Vagina (tissue), 2 donors: ENCODE measurements around the gene RALA.

Experiments used
- POLR2A ChIP-seq, 2 donors: fragments of 450-650 bp; IDR thresholded peaks; one replicate each; pipeline ENCODE4 v1.6.1; 2017; ENCODE audit warnings: antibody characterized with exemption in 2 of 2, mild to moderate bottlenecking in 2 of 2, moderate library complexity in 2 of 2
- TF ChIP-seq, protein P1 (sequence below), 3 experiments: fragments of 450-650 bp in 2 of 3; fragments of 200-600 bp in 1 of 3; sonication (generic) in 1 of 3; IDR thresholded peaks; one replicate each; pipeline ENCODE4 v1.5.1; 2017 to 2019; ENCODE audit warnings: antibody characterized with exemption in 3 of 3, mild to moderate bottlenecking in 2 of 3, moderate library complexity in 2 of 3

DNA sequence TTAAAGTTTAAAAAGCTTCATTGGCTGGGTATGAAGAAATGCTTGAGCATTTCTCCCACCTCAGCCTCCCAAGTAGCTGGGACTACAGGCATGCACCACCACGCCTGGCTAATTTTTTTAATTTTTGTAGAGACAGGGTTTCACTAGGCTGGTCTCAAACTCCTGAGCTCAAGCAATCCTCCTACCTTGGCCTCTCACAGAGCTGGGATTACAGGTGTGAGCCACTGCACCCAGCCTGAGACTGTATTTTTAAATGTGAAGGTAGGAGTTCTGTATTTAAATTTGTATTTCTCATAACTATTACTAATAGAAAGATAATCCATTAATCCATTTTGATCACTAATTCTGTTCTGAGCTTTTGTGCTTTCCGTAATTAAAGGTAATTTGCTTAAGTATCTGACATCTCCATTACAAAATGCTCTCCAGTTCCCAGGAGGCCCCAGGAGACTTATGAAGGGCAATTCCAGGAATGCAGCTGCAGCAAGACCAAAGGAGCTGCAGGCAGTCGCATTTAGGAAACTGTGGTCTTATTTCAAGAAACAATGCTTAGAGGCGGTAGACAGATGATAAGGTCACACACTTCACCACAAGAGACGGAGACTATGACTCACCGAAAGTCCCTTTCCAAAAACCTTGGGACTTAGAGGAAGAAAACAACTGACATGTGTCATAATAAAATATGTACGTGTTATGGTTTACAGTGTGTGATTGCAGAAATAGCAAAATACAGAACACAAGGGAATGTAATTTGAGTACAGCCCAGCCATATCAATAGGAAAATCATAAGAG lies 33.9 kb upstream of the RALA start:
- TF ChIP-seq, protein P1, sequence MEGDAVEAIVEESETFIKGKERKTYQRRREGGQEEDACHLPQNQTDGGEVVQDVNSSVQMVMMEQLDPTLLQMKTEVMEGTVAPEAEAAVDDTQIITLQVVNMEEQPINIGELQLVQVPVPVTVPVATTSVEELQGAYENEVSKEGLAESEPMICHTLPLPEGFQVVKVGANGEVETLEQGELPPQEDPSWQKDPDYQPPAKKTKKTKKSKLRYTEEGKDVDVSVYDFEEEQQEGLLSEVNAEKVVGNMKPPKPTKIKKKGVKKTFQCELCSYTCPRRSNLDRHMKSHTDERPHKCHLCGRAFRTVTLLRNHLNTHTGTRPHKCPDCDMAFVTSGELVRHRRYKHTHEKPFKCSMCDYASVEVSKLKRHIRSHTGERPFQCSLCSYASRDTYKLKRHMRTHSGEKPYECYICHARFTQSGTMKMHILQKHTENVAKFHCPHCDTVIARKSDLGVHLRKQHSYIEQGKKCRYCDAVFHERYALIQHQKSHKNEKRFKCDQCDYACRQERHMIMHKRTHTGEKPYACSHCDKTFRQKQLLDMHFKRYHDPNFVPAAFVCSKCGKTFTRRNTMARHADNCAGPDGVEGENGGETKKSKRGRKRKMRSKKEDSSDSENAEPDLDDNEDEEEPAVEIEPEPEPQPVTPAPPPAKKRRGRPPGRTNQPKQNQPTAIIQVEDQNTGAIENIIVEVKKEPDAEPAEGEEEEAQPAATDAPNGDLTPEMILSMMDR (IDR thresholded peaks at IDR 0.05), result no peak
- TF ChIP-seq POLR2A (IDR thresholded peaks at IDR 0.05), result no peak
